Mammary epithelial cell (primary cell): ENCODE data around the gene UBTD2.

Experiments used
- CTCF ChIP-seq, 2 donors: IDR thresholded peaks in 1 of 2; conservative IDR thresholded peaks in 1 of 2; 2 replicates each; pipeline ENCODE4 v1.5.1; 2011 to 2012; ENCODE audit warnings: inconsistent platforms in 2 of 2, low read length in 2 of 2, mild to moderate bottlenecking in 2 of 2, control low read depth in 1 of 2, low read depth in 1 of 2; ENCODE audit not compliant: insufficient read depth in 1 of 2; ENCODE audit errors: extremely low read depth in 1 of 2
- EZH2 ChIP-seq: IDR thresholded peaks from 2 replicates; pipeline ENCODE4 v1.6.1; 2012; ENCODE audit warnings: low read length, inconsistent platforms, borderline replicate concordance

GRCh38 chr5:172199446-172199845 is 84.1 kb downstream of the UBTD2 start:
- TF ChIP-seq CTCF (conservative IDR thresholded peaks at IDR 0.05 in 1 of 2, IDR thresholded peaks at IDR 0.05 in 1 of 2; ENCODE audit: extremely low read depth in 1 of 2, insufficient read depth in 1 of 2, low read depth in 1 of 2, low read length in 2 of 2) (no peak), EZH2 (no peak)
